ENCODE results near the gene ZDHHC21.

ZDHHC21 gene

DNA sequence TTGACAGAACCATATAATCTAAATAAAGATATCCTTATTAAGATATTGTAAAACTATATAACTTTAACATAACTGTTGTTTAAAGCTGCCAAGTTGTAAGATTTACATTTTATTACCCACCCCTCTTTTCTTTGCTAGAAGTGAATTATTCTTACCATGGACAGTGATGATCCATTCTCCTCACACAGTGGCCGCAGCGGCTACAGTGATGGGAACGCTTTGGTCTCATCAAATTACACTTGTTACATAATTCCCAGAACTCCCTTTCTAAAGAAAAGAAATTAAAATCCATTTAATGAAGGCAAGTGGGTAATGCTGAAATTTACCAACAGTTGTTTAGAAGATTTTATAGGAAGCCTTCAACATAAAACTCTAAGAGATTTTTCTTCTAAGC is 31.2 kb downstream of the ZDHHC21 start:
- H3K9me3 Mint-ChIP-seq: no peaks in the 10 kb centered on the region
- CTCF ChIA-PET: interaction anchor here (0.9 to 1.7 kb wide), 6 partner anchors 9 to 197 kb away, joined by 3 to 11 read pairs (median 5); no protein-coding TSS in a partner anchor
- no peak for DNase-seq
- H3K27me3 Mint-ChIP-seq: no peaks in the 10 kb centered on the region
- H3K4me3 Mint-ChIP-seq: no peak overlapping the region
- no peaks in the 10 kb centered on the region for H3K4me1 Mint-ChIP-seq
- peaks cover 9% of the 10 kb centered on the region for H3K36me3 Mint-ChIP-seq
- no peak overlapping the region for H3K27ac Mint-ChIP-seq

DNA sequence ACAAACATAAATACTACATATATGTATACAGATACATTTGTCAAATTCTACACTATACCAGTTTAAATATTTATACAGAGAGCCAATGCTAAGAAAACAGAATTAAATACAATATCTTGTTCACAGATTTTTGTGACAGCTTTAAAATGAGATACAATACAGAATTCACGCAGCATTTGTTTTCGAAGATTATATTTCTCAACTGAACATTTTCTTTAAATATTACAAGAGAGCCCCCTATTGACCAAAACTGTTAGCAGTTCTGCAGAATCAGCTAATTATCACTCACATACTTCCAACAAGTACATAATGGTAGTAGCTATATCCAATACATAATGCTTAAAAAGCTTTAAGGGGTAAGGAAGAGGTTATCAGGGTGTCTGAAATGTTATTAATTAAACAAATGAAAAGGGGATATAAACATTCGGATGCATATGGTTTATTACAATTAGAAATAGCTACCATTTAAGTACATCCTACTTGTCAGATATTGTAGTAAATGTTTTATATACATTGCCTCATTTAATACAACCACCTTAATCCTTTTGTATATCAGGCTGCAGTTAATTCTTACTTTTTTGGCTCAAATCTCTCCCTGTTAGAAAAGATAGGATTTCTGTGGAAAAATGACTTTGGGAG is 31.7 kb downstream of the ZDHHC21 start:
- CTCF ChIA-PET: interaction anchor here (0.6 to 1.7 kb wide), 8 partner anchors 9 to 196 kb away, joined by 3 to 11 read pairs (median 4); no protein-coding TSS in a partner anchor
- Mint-ChIP-seq H3K4me3 (no peak overlapping the region), H3K27ac (no peak overlapping the region), H3K9me3 (no peaks in the 10 kb centered on the region), H3K27me3 (no peaks in the 10 kb centered on the region), H3K4me1 (no peaks in the 10 kb centered on the region), H3K36me3 (peaks cover 13% of the 10 kb centered on the region)
- no peak for DNase-seq

DNA sequence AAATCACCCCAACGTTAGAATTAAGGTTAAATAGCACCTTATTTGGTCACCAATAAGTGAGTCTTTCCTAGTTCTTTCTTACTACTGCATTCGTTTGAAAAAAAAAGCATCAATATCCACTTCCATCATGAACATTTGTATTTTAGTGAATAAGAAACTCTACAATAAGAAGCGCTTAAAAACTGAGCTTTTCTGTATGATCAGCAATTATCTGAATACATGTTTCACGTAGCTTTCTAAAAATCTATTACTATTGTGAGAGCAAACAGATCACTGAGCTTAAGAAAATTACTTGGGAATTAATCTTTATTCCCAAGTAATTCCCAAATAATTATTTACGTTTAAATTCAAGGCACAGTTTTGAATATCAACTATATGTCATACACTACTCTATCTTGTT is 32.5 kb downstream of the ZDHHC21 start:
- no peak overlapping the region for H3K27ac Mint-ChIP-seq
- peaks cover 17% of the 10 kb centered on the region for H3K36me3 Mint-ChIP-seq
- CTCF ChIA-PET: interaction anchor here (0.6 to 1.7 kb wide), 4 partner anchors 10 to 46 kb away, joined by 3 to 11 read pairs (median 4); no protein-coding TSS in a partner anchor

DNA sequence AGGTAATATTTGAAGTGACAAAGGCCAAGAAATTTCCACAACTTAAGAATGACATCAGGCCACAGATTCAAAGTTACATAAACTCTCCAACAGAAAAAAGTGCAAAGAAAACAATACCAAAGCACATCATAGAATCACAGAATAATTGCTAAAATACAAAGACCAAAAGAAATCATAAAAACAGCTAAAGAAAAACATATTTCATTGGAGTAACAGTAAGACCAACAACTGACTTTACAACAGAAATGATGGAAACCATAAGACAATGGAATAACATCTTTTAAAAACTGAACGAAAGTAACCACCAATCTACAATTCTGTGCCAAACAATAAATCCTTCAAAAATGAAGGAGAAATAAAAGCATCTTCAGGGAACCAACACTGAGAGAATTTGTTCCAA is 38.3 kb downstream of the ZDHHC21 start:
- Mint-ChIP-seq H3K4me1 (no peaks in the 10 kb centered on the region), H3K36me3 (peaks cover 31% of the 10 kb centered on the region), H3K4me3 (no peak overlapping the region), H3K9me3 (peaks cover 16% of the 10 kb centered on the region), H3K27me3 (no peaks in the 10 kb centered on the region), H3K27ac (no peak overlapping the region)
- no peak for DNase-seq
- CTCF ChIA-PET: no interaction called here

More for the DNA sequence above, 32.5 kb downstream of the ZDHHC21 start:
- Mint-ChIP-seq H3K9me3 (peaks cover 1% of the 10 kb centered on the region), H3K27me3 (no peaks in the 10 kb centered on the region), H3K4me3 (no peak overlapping the region), H3K4me1 (no peaks in the 10 kb centered on the region)
- DNase-seq: no peak

DNA sequence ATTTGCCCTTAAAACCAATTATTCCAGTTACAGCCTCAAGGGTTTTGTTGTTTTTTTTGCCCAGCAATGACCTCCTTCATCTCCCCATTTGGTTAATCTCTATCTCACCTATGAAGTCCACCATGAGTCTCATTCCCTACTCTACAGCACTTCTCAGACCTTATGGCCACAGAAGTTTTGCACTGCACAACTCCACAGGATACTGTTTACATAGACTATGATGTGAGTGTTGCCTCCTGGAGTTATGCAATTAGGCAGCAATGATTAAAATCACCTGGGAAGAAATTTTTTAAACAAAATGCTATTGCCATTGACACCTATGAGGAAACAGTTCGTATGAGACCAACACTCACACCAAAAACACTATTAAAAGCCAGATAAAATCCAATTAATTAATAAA is 39.7 kb downstream of the ZDHHC21 start:
- no peaks in the 10 kb centered on the region for H3K27me3 Mint-ChIP-seq
- H3K27ac Mint-ChIP-seq: no peak overlapping the region
- H3K4me1 Mint-ChIP-seq: no peaks in the 10 kb centered on the region
- peaks cover 16% of the 10 kb centered on the region for H3K9me3 Mint-ChIP-seq
- H3K36me3 Mint-ChIP-seq: peaks cover 30% of the 10 kb centered on the region
- H3K4me3 Mint-ChIP-seq: no peak overlapping the region
- no peak for DNase-seq
- CTCF ChIA-PET: interaction anchor here (1.3 to 1.8 kb wide), 3 partner anchors 8 to 39 kb away, joined by 5 to 8 read pairs (median 6); no protein-coding TSS in a partner anchor

DNA sequence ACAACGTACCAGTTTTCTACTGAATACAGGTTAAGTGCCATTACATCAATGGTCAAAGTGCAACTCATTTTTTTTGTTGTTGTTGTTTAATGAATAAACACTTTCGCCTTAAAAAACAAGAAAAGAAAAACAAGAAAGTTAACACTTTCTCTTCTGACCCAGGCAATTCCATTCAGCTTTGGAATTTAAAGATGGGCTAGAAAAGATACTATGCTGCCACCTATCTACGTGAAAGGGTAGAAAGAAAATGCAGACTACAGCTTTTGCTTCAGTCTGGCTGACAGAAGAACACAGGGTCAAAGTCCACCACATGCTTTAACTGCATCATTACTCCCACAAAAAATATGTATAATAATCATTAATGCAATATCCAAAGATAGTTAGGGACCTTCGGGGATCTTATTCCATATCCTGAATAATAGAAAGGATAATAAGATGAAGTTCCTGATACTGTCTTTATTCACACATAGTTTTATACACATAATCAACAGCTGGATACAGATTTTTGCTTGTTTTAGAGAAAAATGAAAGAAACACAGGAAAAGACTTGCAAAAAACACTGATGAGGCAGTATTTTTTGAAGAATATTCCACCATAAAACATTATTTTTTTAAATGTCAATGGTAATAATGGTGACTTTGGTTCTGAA is 40.4 kb downstream of the ZDHHC21 start:
- no peak for DNase-seq
- Mint-ChIP-seq H3K9me3 (peaks cover 16% of the 10 kb centered on the region), H3K27me3 (no peaks in the 10 kb centered on the region), H3K4me1 (no peaks in the 10 kb centered on the region), H3K36me3 (peaks cover 27% of the 10 kb centered on the region), H3K27ac (no peak overlapping the region), H3K4me3 (no peak overlapping the region)
- CTCF ChIA-PET: interaction anchor here (0.9 to 1.8 kb wide), 4 partner anchors 9 to 40 kb away, joined by 5 to 8 read pairs (median 6); no protein-coding TSS in a partner anchor

DNA sequence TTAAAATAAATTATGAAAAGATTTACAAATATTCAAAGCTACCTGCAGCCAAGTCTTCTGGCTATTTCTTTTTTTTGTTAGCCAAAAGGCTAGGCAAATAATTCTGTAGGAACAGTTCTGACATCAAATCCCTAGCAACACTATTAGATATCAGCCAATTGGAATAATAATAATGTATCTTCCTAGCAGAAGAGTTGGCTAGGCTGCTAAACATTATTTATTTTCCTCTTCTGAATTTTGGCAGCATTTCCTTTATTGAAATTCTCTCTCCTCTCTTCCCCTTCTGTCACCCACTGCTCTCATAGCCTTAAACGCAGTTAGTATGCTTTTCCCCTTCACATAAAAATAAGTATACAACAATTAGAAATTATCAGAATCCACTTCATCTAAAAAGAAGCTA is 42.6 kb downstream of the ZDHHC21 start:
- CTCF ChIA-PET: interaction anchor here (1.0 kb wide), 1 partner anchor 11 kb away, joined by 5 read pairs; no protein-coding TSS in a partner anchor
- H3K9me3 Mint-ChIP-seq: peaks cover 14% of the 10 kb centered on the region
- H3K4me3 Mint-ChIP-seq: no peak overlapping the region
- no peaks in the 10 kb centered on the region for H3K4me1 Mint-ChIP-seq
- no peaks in the 10 kb centered on the region for H3K27me3 Mint-ChIP-seq
- H3K36me3 Mint-ChIP-seq: peaks cover 18% of the 10 kb centered on the region
- no peak for DNase-seq
- H3K27ac Mint-ChIP-seq: no peak overlapping the region

DNA sequence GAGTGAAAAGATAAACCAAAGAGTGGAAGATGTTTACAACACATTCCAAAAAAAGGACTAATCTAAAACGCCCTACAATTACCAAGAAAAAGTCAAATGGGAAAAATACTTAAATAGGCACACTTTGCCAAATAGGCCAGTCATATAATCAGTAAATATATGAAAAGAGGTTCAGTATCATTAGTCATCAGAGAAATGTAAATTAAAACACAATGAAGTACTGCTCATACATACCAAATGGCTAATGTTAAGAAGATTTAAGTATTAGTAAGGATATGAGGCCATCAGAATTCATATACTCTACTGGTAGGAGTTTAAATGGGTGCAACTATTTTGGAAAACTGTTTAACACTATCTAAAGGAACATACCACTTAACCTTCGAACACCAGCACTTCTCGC is 47.6 kb downstream of the ZDHHC21 start:
- H3K36me3 Mint-ChIP-seq: no peaks in the 10 kb centered on the region
- CTCF ChIA-PET: no interaction called here

DNA sequence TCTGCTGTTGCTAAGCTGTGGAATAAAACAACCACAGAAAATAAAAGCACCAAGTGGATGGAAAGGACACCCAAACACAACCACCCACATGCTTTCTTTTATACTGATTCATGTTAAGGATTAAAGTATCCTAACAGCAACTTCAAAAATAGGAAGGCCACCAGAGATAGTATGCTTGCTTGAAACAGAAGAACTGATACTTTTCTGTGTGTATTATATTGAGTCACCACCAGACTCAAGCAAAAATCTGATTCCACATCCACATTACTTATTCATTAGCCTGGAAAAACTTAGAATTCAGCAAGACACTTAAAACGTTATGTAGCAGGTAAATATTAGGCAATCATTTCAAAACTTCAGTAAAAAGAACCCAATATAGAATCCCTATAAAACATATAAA is 52.3 kb downstream of the ZDHHC21 start:
- DNase-seq: no peak
- CTCF ChIA-PET: interaction anchor here (0.7 kb wide), 1 partner anchor 20 kb away, joined by 3 read pairs; no protein-coding TSS in a partner anchor
- Mint-ChIP-seq H3K9me3 (no peaks in the 10 kb centered on the region), H3K36me3 (peaks cover 12% of the 10 kb centered on the region), H3K4me1 (no peaks in the 10 kb centered on the region), H3K27ac (no peak overlapping the region), H3K4me3 (no peak overlapping the region), H3K27me3 (no peaks in the 10 kb centered on the region)

More for the DNA sequence above, 47.6 kb downstream of the ZDHHC21 start:
- Mint-ChIP-seq H3K4me1 (no peaks in the 10 kb centered on the region), H3K9me3 (no peaks in the 10 kb centered on the region), H3K27me3 (no peaks in the 10 kb centered on the region), H3K4me3 (no peak overlapping the region), H3K27ac (no peak overlapping the region)
- no peak for DNase-seq

DNA sequence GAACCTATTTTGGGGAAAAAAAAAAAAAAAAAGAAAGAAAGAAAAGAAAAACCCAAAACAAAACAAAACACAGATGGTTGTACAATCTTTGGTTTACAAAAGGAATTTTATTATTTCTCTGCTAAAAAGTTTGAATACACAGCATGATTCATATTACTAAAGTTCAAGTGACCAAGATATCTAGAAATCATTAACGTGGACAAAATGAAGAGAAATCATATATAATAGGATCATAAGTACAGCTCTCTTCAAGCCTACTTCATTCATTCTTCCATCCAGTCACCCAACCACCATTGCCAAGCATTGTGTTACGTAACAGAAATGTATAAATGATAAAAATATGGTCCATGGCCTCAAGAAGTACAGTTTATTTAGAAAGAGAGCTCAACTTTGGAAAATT is 52.9 kb downstream of the ZDHHC21 start:
- Mint-ChIP-seq H3K27ac (no peak overlapping the region), H3K27me3 (no peaks in the 10 kb centered on the region), H3K4me1 (no peaks in the 10 kb centered on the region), H3K36me3 (peaks cover 12% of the 10 kb centered on the region), H3K4me3 (no peak overlapping the region), H3K9me3 (no peaks in the 10 kb centered on the region)
- CTCF ChIA-PET: interaction anchor here (0.7 kb wide), 1 partner anchor 21 kb away, joined by 3 read pairs; no protein-coding TSS in a partner anchor
- no peak for DNase-seq

DNA sequence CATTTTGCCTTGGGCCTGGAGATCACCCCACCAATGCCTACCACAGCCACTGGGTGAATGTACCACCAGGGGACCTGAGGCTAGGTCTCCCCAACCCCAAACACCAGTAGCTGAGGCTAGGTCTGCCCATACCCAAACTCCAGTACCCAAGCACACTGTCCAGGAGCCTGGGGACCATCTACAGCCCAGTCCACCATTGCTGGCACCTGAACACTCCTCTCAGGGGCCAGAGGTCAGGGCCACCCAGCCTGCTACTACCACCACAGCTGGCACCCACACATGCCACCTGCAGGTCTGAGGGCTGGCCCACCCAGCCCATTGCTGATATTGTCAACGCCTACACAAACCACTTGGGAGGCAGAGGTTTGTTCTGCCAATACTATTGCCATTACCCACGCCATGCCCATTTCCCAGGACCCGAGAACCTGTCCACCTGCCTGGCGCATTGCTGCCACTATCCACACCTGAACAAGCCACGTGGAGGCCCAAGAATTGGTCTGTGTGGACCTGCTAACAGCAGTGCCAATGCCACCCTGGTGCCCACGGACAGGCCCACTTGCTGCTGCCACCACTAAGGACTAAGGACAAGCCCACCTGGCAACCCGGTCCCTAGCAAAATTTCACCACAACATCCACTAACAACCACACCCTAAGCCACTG is 59.2 kb downstream of the ZDHHC21 start:
- no peaks in the 10 kb centered on the region for H3K4me1 Mint-ChIP-seq
- H3K27me3 Mint-ChIP-seq: no peaks in the 10 kb centered on the region
- H3K27ac Mint-ChIP-seq: no peak overlapping the region

DNA sequence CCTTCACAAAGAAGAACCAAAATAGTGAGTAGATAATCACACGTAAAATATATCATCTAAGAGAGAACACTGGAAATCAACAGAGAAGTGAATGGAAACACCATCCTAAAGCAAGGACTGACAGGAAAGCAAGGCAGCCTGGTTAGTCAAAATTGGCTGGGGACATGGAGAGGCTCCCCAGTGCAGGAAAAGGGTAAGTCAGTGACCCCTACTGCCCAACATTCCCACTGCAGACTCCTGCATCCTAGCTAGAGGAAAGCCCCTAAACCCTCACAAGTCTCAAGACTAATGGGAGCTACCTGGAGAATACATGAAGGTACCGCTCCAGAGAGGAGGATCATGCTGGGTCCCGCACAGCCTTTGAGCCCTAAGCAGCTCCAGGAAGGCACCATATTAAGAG is 60.1 kb downstream of the ZDHHC21 start:
- Mint-ChIP-seq H3K36me3 (peaks cover 15% of the 10 kb centered on the region), H3K27ac (no peak overlapping the region), H3K9me3 (no peaks in the 10 kb centered on the region), H3K27me3 (no peaks in the 10 kb centered on the region), H3K4me3 (no peak overlapping the region), H3K4me1 (no peaks in the 10 kb centered on the region)
- CTCF ChIA-PET: no interaction called here
- no peak for DNase-seq

More for the DNA sequence above, 59.2 kb downstream of the ZDHHC21 start:
- no peak for DNase-seq
- H3K9me3 Mint-ChIP-seq: no peaks in the 10 kb centered on the region
- H3K4me3 Mint-ChIP-seq: no peak overlapping the region
- CTCF ChIA-PET: no interaction called here
- peaks cover 20% of the 10 kb centered on the region for H3K36me3 Mint-ChIP-seq

DNA sequence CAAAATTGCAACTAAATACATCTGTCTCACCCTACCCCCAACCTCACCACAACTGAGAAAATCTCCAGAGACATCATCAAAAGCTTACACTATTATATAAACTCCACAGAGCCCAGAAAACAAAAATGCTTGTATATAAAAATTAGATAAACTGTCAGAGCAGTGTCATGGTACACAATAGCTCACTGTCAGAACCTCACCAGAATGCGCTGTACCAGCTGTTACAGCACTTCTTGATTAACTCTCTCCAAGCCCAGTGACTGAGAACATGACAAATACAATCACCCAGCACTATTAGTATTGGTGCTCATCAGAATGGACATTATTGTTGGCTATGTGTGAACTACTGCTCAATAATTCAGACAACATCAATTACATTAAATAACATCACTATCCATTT is 65.7 kb downstream of the ZDHHC21 start:
- CTCF ChIA-PET: interaction anchor here (1.2 kb wide), 1 partner anchor 10 kb away, joined by 3 read pairs; no protein-coding TSS in a partner anchor
- no peaks in the 10 kb centered on the region for H3K9me3 Mint-ChIP-seq
- no peaks in the 10 kb centered on the region for H3K4me1 Mint-ChIP-seq
- H3K27ac Mint-ChIP-seq: no peak overlapping the region
- peaks cover 6% of the 10 kb centered on the region for H3K36me3 Mint-ChIP-seq
- no peak overlapping the region for H3K4me3 Mint-ChIP-seq
- H3K27me3 Mint-ChIP-seq: no peaks in the 10 kb centered on the region
- no peak for DNase-seq

DNA sequence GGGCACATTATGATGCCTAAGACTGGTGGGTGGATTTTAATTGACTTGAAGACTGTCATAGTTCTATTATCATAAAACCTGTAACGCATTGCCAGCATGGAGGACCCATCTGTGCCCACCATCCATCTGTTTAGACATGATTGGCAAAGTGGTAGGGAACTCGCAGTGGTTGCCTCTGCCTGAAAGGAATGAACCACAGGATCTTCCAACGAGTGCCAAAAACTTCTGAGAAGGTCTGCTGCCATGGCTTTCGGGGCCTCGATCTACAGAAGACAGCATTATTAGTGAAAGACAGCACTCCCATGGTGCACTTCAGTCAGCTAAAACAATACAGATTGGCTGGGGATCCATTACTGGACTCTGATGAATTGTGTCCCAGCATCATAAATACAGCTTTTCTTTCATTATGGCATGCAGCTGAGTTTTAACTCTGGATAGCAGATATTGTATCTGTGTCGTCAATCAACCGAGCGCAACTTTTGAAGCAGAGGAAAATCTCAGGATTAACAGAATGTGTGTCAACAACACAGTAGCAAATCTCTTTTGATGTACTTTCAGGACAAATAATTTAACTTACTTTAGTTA is 74.3 kb downstream of the ZDHHC21 start:
- DNase-seq: no peak
- CTCF ChIA-PET: interaction anchor here (1.2 to 1.5 kb wide), 2 partner anchors 30 to 150 kb away, joined by 4 read pairs; no protein-coding TSS in a partner anchor
- Mint-ChIP-seq H3K36me3 (peaks cover 2% of the 10 kb centered on the region), H3K27ac (no peak overlapping the region), H3K27me3 (no peaks in the 10 kb centered on the region), H3K4me3 (no peak overlapping the region), H3K4me1 (no peaks in the 10 kb centered on the region), H3K9me3 (no peaks in the 10 kb centered on the region)
